Kidney tubule cell (primary cell): Measurements from ENCODE around the gene OR6S1.
A peak's percentile ranks its signal among the peaks of the same experiment; 100 is the strongest.

Experiments used
- DNase-seq: peaks from one replicate; pipeline ENCODE4 v3.0.0-alpha.2; 2018; ENCODE audit warnings: low spot score

The OR6S1 gene

GRCh38 chr14:20641591-20641990, at the start of gene OR6S1:
OR6S1 (minus strand) TSS chr14:20641691; CDS start chr14:20641691, 0 bp downstream.
- no peak for DNase-seq

GRCh38 chr14:20690848-20691640, 49.6 kb upstream of the OR6S1 start:
- peak; percentile 80 for DNase-seq

GRCh38 chr14:20688167-20688839, 46.8 kb upstream of the OR6S1 start, which contains the start of gene ANG:
ANG (plus strand) TSS chr14:20688764; CDS start chr14:20693565, 4,801 bp downstream.
- no peak for DNase-seq

GRCh38 chr14:20687362-20688166, 46.1 kb upstream of the OR6S1 start:
- DNase-seq: no peak

- DNase-seq: no peak
Observed at GRCh38 chr14:20686386-20687143, 45.1 kb upstream of the OR6S1 start.

GRCh38 chr14:20684662-20685456, 43.4 kb upstream of the OR6S1 start:
- peak; percentile 62 for DNase-seq

- DNase-seq: peak; percentile 93
Observed at GRCh38 chr14:20683891-20684661, 42.6 kb upstream of the OR6S1 start, which contains the start of gene RNASE4. RNASE4 (plus strand) TSS chr14:20684560; CDS start chr14:20699372, 14,812 bp downstream.

GRCh38 chr14:20683125-20683890, 41.8 kb upstream of the OR6S1 start:
- DNase-seq: peak; percentile 96

DNA sequence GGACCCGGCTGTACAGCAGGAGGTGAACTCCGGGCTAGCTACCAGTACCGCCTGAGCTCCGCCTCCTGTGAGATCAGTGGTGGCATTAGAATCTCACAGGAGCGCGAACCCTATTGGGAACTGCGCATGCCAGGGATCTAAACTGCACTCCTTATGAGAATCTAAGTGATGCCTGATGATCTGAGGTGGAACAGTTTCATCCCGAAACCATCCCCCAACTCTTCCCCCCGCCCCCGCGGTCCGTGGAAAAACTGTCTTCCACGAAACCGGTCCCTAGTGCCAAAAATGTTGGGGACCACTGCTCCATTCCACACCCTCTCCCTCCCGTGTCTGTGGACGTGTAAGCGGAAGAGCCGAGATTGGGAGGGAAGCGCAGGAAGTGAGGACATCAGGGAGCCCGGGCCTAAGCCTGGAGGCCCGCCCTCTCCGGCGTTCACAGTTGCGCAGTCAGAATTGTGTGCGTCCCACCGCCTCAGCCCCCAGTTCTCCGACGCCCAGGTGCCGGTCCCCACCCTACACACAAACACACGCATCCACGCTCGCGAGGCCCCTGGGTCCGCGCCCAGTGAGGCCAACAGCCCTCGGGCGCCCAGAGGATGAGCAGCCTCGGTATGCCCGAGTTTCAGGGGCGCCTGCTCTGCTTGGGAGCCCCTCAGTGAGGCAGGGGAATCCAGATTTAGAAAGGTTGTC, 41.1 kb upstream of the OR6S1 start:
- peak; percentile 95 for DNase-seq

DNA sequence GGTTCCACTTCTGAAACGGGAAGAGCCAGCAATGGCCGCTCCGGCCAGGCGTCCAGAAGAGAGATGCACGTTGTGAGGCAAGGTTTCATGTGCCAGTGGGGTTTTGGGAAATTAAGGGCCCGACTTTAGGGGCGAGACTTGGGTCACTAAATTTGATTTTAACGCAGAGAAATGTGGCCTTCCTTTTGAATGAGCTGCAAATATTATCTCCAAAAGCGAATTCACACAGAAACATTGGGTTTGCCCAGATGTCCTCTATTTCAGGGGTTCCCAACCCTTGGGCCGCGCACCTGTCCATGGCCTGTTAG, 40.6 kb upstream of the OR6S1 start:
- no peak for DNase-seq

DNA sequence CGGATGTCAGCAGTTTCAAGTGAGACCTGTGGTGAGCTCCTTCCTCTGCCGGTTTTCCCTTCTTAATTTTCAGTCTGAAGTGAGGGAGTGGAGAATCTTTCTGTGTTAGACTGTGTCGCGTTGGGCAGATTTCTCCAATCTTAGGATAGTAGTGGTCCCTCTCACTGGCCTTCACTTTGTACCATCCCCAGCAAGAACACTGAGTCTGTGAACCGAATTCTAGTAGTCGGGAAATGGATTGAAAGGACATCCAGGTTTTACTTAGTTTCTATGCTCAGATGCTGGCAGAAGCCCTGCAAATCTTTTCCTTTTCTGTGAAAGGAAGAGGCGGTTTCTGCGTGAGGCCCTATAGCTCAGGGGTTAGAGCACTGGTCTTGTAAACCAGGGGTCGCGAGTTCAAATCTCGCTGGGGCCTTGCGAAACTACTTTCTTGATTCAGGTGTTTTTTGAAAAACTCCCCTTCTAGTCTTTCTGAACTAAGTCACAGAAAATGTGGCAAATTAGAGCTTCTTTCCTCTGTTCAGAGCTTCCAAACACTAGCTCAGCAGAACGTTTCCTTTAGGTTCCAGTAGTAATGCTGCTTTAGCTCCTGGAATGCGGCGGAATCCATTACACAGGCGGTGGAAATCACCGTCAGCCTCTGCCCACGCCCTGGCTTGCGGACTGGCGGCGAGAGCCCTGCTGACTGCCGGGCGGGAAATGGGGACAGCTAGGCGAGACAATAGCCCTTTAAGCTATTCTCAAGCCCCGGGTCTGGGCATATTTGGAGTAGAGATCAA, 40.0 kb upstream of the OR6S1 start:
- peak; percentile 93 for DNase-seq

DNA sequence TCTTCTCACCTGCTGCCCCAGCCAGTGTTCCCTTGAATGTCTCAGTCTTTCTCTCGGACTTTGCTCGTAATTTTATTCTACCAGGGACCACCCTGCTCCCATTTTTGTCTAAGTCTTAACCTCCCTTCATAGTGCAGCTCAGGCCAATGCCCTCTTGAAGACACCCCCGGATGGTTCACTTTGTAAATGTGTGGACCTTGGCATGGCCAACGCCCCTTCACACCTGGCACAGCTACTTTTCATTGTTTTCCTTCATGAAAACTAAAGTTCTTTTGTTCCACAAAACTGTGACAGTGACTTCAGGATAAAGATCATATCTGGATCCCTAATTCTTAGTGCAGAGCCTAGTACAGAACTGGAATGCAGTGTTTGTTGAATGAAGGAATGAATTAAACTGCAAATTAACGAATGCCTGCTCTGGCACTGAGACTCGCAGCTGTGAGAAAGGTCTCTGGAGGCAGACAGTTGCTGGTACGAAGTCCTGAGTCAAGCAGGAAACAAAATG, 39.4 kb upstream of the OR6S1 start:
- no peak for DNase-seq

GRCh38 chr14:20680363-20680762, 38.9 kb upstream of the OR6S1 start:
- DNase-seq: no peak

DNA sequence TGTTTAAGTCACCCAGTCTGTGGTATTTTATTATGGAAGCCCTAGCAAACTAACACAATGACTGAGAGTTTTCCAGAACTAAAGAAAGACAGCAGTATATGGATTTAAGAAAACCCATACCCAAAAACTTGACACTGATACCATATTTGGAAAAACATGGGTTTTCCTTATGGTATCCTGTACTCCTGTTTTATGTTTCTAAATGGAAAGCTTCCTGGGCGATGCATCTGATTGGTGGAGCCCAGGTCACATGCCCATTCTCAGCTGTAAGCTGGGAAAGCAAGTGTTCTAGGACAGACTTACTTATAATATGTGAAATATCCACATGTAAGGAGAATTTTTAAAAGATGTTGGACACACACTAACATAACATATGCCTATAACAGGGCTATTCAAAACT, 38.4 kb upstream of the OR6S1 start:
- DNase-seq: peak; percentile 53

DNA sequence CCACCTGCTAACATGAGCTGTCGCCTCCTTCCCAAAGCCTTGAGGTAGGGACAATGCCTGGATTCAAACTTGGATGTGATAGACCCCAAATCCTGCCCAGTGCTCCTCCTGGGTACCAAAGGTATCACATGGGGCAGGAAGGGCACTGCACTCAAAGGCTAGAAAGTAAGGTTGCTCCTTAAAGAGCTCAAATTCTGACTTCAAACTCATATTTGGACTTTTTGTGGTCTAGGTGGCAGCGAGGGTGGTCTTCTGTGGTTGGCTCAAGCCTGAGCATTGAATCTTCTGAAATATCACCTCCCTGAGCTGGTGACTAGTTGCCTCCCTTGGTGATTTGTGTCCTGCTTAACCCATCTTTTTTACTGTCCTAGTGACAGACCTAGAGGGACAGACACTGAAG, 34.6 kb upstream of the OR6S1 start:
- DNase-seq: no peak

- no peak for DNase-seq
Observed at GRCh38 chr14:20675669-20676068, 34.2 kb upstream of the OR6S1 start.

- peak; percentile 43 for DNase-seq
Observed at GRCh38 chr14:20671597-20672283, 30.2 kb upstream of the OR6S1 start.
